Muscle layer of colon (tissue), 2 donors: Measurements from ENCODE around the gene SLC38A3.

ENCODE experiments used
- H3K27ac ChIP-seq: one replicate; pipeline ENCODE4 v1.7.0; 2013; ENCODE audit warnings: low read depth, mild to moderate bottlenecking, low read length, moderate library complexity
- H3K27me3 ChIP-seq, 2 donors: one replicate each; pipeline ENCODE4 v1.7.0; 2013; ENCODE audit warnings: low read length in 2 of 2, mild to moderate bottlenecking in 2 of 2; ENCODE audit not compliant: insufficient read depth in 2 of 2, control insufficient read depth in 1 of 2
- H3K36me3 ChIP-seq: one replicate; pipeline ENCODE4 v1.7.0; 2013; ENCODE audit warnings: mild to moderate bottlenecking, low read length; ENCODE audit not compliant: insufficient read depth
- H3K4me1 ChIP-seq: one replicate; pipeline ENCODE4 v1.7.0; 2013; ENCODE audit warnings: mild to moderate bottlenecking, low read length; ENCODE audit not compliant: insufficient read depth
- H3K4me3 ChIP-seq, 2 donors: one replicate each; pipeline ENCODE4 v1.7.0; 2013; ENCODE audit warnings: low read length in 2 of 2, low read depth in 1 of 2, mild to moderate bottlenecking in 1 of 2, moderate library complexity in 1 of 2
- H3K9ac ChIP-seq: one replicate; pipeline ENCODE4 v1.7.0; 2013; ENCODE audit warnings: low read length
- H3K9me3 ChIP-seq: one replicate; pipeline ENCODE4 v1.7.0; 2013; ENCODE audit warnings: mild to moderate bottlenecking, low read length
- donor health status: abdominal sarcoma.
- donor health status: Adenocarcinoma of cecum.

SLC38A3 gene

GRCh38 chr3:50163572-50164455, 41.3 kb upstream of the SLC38A3 start:
- no peaks in the 10 kb centered on the region for H3K9me3 ChIP-seq
- no peaks in the 10 kb centered on the region for H3K36me3 ChIP-seq
- H3K9ac ChIP-seq: peak overlapping the region; percentile 42
- no peaks in the 10 kb centered on the region for H3K27me3 ChIP-seq
- H3K27ac ChIP-seq: peak overlapping the region; percentile 73
- H3K4me1 ChIP-seq: peaks cover 98% of the 10 kb centered on the region
- peak overlapping the region in 1 of 2 donors; percentile 51 for H3K4me3 ChIP-seq

- H3K9ac ChIP-seq: peak overlapping the region; percentile 42
- H3K4me3 ChIP-seq: peak overlapping the region in 1 of 2 donors; percentile 51
- no peaks in the 10 kb centered on the region for H3K36me3 ChIP-seq
- no peaks in the 10 kb centered on the region for H3K9me3 ChIP-seq
- peak overlapping the region; percentile 73 for H3K27ac ChIP-seq
- H3K27me3 ChIP-seq: no peaks in the 10 kb centered on the region
- H3K4me1 ChIP-seq: peaks cover 95% of the 10 kb centered on the region
These were observed 40.6 kb upstream of the SLC38A3 start for GRCh38 chr3:50164481-50164880.

GRCh38 chr3:50164984-50165909, 39.8 kb upstream of the SLC38A3 start:
- Histone ChIP-seq H3K4me3 (peak overlapping the region in 1 of 2 donors; percentile 51), H3K9me3 (no peaks in the 10 kb centered on the region), H3K4me1 (peaks cover 87% of the 10 kb centered on the region), H3K36me3 (no peaks in the 10 kb centered on the region), H3K9ac (peak overlapping the region; percentile 19), H3K27me3 (no peaks in the 10 kb centered on the region), H3K27ac (peak overlapping the region; percentile 73)

- Histone ChIP-seq H3K27me3 (no peaks in the 10 kb centered on the region), H3K4me1 (peaks cover 79% of the 10 kb centered on the region), H3K27ac (peak overlapping the region; percentile 73), H3K9ac (peak overlapping the region; percentile 19), H3K36me3 (no peaks in the 10 kb centered on the region), H3K4me3 (peak overlapping the region in 1 of 2 donors; percentile 41), H3K9me3 (no peaks in the 10 kb centered on the region)
These were observed 39.0 kb upstream of the SLC38A3 start for GRCh38 chr3:50165910-50166538.

- Histone ChIP-seq H3K36me3 (no peaks in the 10 kb centered on the region), H3K9ac (no peak overlapping the region), H3K27me3 (no peaks in the 10 kb centered on the region), H3K27ac (peak overlapping the region; percentile 73), H3K9me3 (no peaks in the 10 kb centered on the region), H3K4me3 (peak overlapping the region in 1 of 2 donors; percentile 41), H3K4me1 (peaks cover 73% of the 10 kb centered on the region)
These were observed 38.5 kb upstream of the SLC38A3 start for GRCh38 chr3:50166620-50167019.

GRCh38 chr3:50167069-50167840, 37.8 kb upstream of the SLC38A3 start:
- no peaks in the 10 kb centered on the region for H3K36me3 ChIP-seq
- H3K9ac ChIP-seq: no peak overlapping the region
- peak overlapping the region; percentile 73 for H3K27ac ChIP-seq
- H3K4me3 ChIP-seq: peak overlapping the region in 1 of 2 donors; percentile 8
- H3K9me3 ChIP-seq: no peaks in the 10 kb centered on the region
- H3K27me3 ChIP-seq: no peaks in the 10 kb centered on the region
- H3K4me1 ChIP-seq: peaks cover 69% of the 10 kb centered on the region

- Histone ChIP-seq H3K4me1 (peaks cover 69% of the 10 kb centered on the region), H3K9ac (no peak overlapping the region)
These were observed 37.2 kb upstream of the SLC38A3 start for GRCh38 chr3:50167841-50168209.

GRCh38 chr3:50168388-50168787, 36.7 kb upstream of the SLC38A3 start:
- H3K9me3 ChIP-seq: no peaks in the 10 kb centered on the region
- no peaks in the 10 kb centered on the region for H3K36me3 ChIP-seq
- H3K4me1 ChIP-seq: peaks cover 65% of the 10 kb centered on the region
- no peak overlapping the region for H3K4me3 ChIP-seq
- H3K27me3 ChIP-seq: no peaks in the 10 kb centered on the region
- no peak overlapping the region for H3K27ac ChIP-seq
- H3K9ac ChIP-seq: no peak overlapping the region

More at GRCh38 chr3:50167841-50168209, 37.2 kb upstream of the SLC38A3 start:
- H3K9me3 ChIP-seq: no peaks in the 10 kb centered on the region
- no peak overlapping the region for H3K4me3 ChIP-seq
- no peaks in the 10 kb centered on the region for H3K36me3 ChIP-seq
- no peaks in the 10 kb centered on the region for H3K27me3 ChIP-seq
- H3K27ac ChIP-seq: no peak overlapping the region

GRCh38 chr3:50168791-50169190, 36.3 kb upstream of the SLC38A3 start:
- no peaks in the 10 kb centered on the region for H3K9me3 ChIP-seq
- no peak overlapping the region for H3K9ac ChIP-seq
- H3K4me1 ChIP-seq: peaks cover 61% of the 10 kb centered on the region
- peaks cover 1% of the 10 kb centered on the region for H3K36me3 ChIP-seq
- no peaks in the 10 kb centered on the region for H3K27me3 ChIP-seq
- no peak overlapping the region for H3K4me3 ChIP-seq
- H3K27ac ChIP-seq: no peak overlapping the region

GRCh38 chr3:50169232-50169832, 35.7 kb upstream of the SLC38A3 start:
- H3K4me1 ChIP-seq: peaks cover 55% of the 10 kb centered on the region

More at GRCh38 chr3:50169232-50169832, 35.7 kb upstream of the SLC38A3 start:
- H3K4me3 ChIP-seq: no peak overlapping the region
- no peaks in the 10 kb centered on the region for H3K27me3 ChIP-seq
- H3K9ac ChIP-seq: no peak overlapping the region
- H3K9me3 ChIP-seq: no peaks in the 10 kb centered on the region
- peaks cover 7% of the 10 kb centered on the region for H3K36me3 ChIP-seq
- H3K27ac ChIP-seq: no peak overlapping the region
